Ascending aorta (tissue), 2 donors: ENCODE data around the gene PARD6A. TPM values are rescaled to one million over a fixed set of nuclear protein-coding genes. Genes with fewer than 3 reads are reported as not detected.
A peak's percentile ranks its signal among the peaks of the same experiment; 100 is the strongest.
"Not testable (repeated sequence)": the region's sequence is repeated elsewhere in the genome, so short reads cannot be mapped to it uniquely, and the experiment has no call there.

Experiments used
- DNase-seq, 2 donors: peaks; one replicate each; pipeline ENCODE4 v3.0.0-alpha.2; 2019; ENCODE audit warnings: low spot score in 2 of 2
- H3K27ac ChIP-seq, 2 donors: fragments of 200-600 bp; sonication (generic); one replicate each; pipeline ENCODE4 v1.5.1; 2016 to 2017; ENCODE audit warnings: mild to moderate bottlenecking in 1 of 2
- H3K27me3 ChIP-seq: fragments of 200-600 bp; sonication (generic); one replicate; pipeline ENCODE4 v1.5.1; 2017
- H3K36me3 ChIP-seq, 2 donors: fragments of 200-600 bp; sonication (generic); one replicate each; pipeline ENCODE4 v1.5.1; 2016
- H3K4me1 ChIP-seq, 2 donors: fragments of 200-600 bp; sonication (generic); one replicate each; pipeline ENCODE4 v1.5.1; 2016 to 2017; ENCODE audit warnings: mild to moderate bottlenecking in 1 of 2
- H3K4me3 ChIP-seq, 2 donors: fragments of 200-600 bp; sonication (generic); one replicate each; pipeline ENCODE4 v1.5.1; 2016 to 2017; ENCODE audit warnings: mild to moderate bottlenecking in 1 of 2
- H3K9me3 ChIP-seq, 2 donors: fragments of 200-600 bp; sonication (generic); one replicate each; pipeline ENCODE4 v1.5.1; 2016
- intact Hi-C: fragments of 100-400 bp; cut with DNase I; formaldehyde crosslinking; loops from one replicate; pipeline ENCODE4 v1.15.1; 2023
- total RNA-seq: library from RNA; depleted of rRNA; stranded (reverse); fragments of >200 nt; gene quantifications from one replicate; pipeline ENCODE4 v1.1.0, GENCODE V29; 2016
- TF ChIP-seq, protein P1 (sequence below), 3 experiments: fragments of 200-600 bp in 2 of 3; fragments of 450-650 bp in 1 of 3; sonication (generic) in 2 of 3; IDR thresholded peaks; one replicate each; pipeline ENCODE4 v1.5.1; 2016 to 2019; ENCODE audit warnings: antibody characterized with exemption in 3 of 3, mild to moderate bottlenecking in 1 of 3, moderate library complexity in 1 of 3

PARD6A gene
- total RNA-seq, 1 donor from 2014 or later = 8.4 TPM

DNA sequence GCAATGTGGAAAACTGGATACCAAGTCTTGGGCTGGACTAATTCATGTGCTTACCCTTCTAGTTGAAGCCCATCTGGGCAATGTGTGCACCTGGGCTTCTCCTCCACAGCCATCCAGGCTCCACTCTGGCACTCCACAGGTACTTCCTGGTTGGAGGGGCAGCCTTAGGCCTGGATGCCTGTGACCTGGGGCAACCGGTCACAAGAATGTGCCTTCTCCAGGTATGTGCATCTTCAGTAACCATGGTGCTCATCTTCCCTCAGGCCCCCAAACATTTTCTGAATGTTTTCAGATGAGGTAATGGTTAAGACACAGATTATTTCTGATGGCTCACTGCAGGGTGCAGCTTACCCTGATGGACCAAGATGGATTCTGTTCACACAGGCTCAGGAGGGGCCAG is 17.0 kb downstream of the PARD6A start:
- no peaks in the 10 kb centered on the region for H3K4me1 ChIP-seq
- DNase-seq = no peak
- intact Hi-C loops = no loop called here
- TF ChIP-seq, protein P1, sequence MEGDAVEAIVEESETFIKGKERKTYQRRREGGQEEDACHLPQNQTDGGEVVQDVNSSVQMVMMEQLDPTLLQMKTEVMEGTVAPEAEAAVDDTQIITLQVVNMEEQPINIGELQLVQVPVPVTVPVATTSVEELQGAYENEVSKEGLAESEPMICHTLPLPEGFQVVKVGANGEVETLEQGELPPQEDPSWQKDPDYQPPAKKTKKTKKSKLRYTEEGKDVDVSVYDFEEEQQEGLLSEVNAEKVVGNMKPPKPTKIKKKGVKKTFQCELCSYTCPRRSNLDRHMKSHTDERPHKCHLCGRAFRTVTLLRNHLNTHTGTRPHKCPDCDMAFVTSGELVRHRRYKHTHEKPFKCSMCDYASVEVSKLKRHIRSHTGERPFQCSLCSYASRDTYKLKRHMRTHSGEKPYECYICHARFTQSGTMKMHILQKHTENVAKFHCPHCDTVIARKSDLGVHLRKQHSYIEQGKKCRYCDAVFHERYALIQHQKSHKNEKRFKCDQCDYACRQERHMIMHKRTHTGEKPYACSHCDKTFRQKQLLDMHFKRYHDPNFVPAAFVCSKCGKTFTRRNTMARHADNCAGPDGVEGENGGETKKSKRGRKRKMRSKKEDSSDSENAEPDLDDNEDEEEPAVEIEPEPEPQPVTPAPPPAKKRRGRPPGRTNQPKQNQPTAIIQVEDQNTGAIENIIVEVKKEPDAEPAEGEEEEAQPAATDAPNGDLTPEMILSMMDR (IDR thresholded peaks at IDR 0.05) = no peak
- H3K9me3 ChIP-seq = no peaks in the 10 kb centered on the region
- H3K27ac ChIP-seq = no peak overlapping the region
- peaks cover 2 to 14% of the 10 kb centered on the region in 2 donors for H3K36me3 ChIP-seq
- no peak overlapping the region for H3K4me3 ChIP-seq
- H3K27me3 ChIP-seq = no peaks in the 10 kb centered on the region

DNA sequence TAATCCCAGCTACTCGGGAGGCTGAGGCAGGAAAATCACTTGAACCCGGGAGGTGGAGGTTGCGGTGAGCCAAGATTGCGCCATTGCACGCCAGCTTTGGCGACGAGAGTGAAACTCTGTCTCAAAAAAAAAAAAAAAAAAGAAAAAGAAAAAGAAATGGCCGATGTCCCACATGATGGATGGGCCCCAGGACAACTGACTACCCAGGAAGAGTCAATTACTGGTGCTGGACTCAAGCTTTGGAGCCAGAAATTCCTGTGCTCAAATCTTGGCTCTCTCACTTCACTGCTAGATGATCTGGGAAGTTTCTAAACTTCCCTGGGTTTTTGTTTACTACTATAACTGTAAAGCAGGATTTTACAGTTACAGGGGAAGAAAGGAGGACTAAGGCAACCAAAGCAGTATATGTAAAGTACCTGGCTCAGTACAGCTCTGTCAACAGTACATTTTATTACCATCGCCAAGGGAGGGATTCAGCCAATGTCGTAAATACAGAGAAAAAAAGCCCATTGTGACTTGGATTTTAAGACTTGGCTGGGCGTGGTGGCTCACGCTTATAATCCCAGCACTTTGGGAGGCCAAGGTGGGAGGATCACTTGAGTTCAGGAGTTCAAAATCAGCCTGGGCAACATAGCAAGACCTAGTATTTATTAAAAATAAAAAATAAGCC is 17.7 kb downstream of the PARD6A start:
- intact Hi-C loops = no loop called here
- H3K9me3 ChIP-seq = no peaks in the 10 kb centered on the region

GRCh38 chr16:67679935-67680897 is 19.5 kb downstream of the PARD6A start:
- Histone ChIP-seq H3K27ac (no peak overlapping the region), H3K4me1 (no peaks in the 10 kb centered on the region), H3K9me3 (no peaks in the 10 kb centered on the region), H3K4me3 (no peak overlapping the region), H3K36me3 (peaks cover 19 to 30% of the 10 kb centered on the region in 2 donors), H3K27me3 (no peaks in the 10 kb centered on the region)
- no peak for DNase-seq
- intact Hi-C loops = no loop called here
- TF ChIP-seq, protein P1 (IDR thresholded peaks at IDR 0.05) = no peak

More for the DNA sequence above, 17.7 kb downstream of the PARD6A start:
- TF ChIP-seq, protein P1 (IDR thresholded peaks at IDR 0.05) = no peak
- H3K27ac ChIP-seq = no peak overlapping the region
- no peaks in the 10 kb centered on the region for H3K4me1 ChIP-seq
- H3K36me3 ChIP-seq = peaks cover 3 to 22% of the 10 kb centered on the region in 2 donors
- H3K27me3 ChIP-seq = no peaks in the 10 kb centered on the region
- no peak overlapping the region for H3K4me3 ChIP-seq
- no peak for DNase-seq

DNA sequence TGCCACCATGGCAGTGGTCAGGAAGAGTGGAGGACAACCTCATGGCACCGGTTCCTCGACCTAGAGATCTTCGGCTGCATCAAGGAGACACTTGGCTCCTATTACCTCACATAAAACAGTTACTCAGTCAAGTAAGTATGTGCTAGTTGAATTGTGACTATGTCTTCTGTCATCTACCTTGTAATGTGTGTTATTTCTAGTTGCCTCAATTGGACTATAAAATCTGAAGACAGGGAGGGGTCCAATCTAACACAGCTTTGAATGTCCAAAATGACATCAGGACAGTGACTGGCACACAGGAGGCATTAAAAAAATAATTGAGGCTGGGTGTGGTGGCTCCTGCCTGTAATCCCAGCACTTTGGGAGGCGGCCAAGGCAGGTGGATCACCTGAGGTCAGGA is 23.0 kb downstream of the PARD6A start:
- H3K27ac ChIP-seq = no peak overlapping the region
- intact Hi-C loops = no loop called here
- no peak for DNase-seq

DNA sequence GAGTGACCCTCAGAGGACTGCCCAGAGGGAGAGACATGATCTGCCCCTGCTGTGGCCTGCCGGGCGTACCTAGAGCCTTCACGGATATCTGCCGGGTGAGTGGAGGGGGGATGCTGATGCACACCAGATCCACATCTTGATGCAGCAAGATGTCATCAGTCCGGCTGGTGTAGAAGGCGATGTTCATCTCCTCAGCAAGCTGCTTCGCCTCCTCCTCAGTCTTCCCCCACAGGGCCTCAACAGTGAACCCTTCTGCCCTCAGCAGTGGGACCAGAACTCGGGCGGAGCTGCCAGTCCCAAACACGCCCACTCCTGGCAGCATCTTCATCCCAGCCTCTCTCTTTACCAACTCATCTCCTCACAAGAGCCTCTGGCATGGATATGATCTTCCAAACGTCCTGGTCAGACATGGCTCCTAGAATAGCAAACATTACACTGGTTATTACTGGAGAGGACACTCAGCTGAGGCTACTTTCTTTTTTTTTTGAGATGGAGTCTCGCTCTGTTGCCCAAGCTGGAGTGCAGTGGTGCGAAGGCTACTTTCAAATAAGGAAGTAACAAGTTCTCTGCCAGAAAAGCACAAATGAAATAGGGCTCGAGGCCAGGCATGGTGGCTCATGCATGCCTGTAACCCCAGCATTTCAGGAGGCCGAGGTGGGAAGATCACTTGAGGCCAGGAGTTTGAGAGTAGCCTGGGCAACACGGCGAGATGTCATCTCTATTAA is 24.8 kb downstream of the PARD6A start:
- no peaks in the 10 kb centered on the region for H3K9me3 ChIP-seq
- H3K27ac ChIP-seq = peak overlapping the region in 1 of 2 donors; percentile 46
- H3K4me3 ChIP-seq = no peak overlapping the region
- intact Hi-C loops = no loop called here
- H3K36me3 ChIP-seq = peaks cover 21 to 23% of the 10 kb centered on the region in 2 donors
- TF ChIP-seq, protein P1 (IDR thresholded peaks at IDR 0.05) = no peak
- no peak for DNase-seq
- no peaks in the 10 kb centered on the region for H3K4me1 ChIP-seq
- H3K27me3 ChIP-seq = no peaks in the 10 kb centered on the region

More for the DNA sequence above, 23.0 kb downstream of the PARD6A start:
- no peak overlapping the region for H3K4me3 ChIP-seq
- H3K9me3 ChIP-seq = no peaks in the 10 kb centered on the region
- no peaks in the 10 kb centered on the region for H3K4me1 ChIP-seq
- TF ChIP-seq, protein P1 (IDR thresholded peaks at IDR 0.05) = no peak
- no peaks in the 10 kb centered on the region for H3K27me3 ChIP-seq
- peaks cover 21 to 30% of the 10 kb centered on the region in 2 donors for H3K36me3 ChIP-seq

GRCh38 chr16:67693517-67694285 is 32.9 kb downstream of the PARD6A start:
- intact Hi-C loops, DNase-seq, H3K36me3 ChIP-seq, H3K27me3 ChIP-seq, H3K9me3 ChIP-seq, H3K4me1 ChIP-seq, H3K4me3 ChIP-seq, H3K27ac ChIP-seq: not testable (repeated sequence)
